Cardiac ventricle fibroblast (primary cell): ENCODE measurements around the gene RNF38. TPM values are rescaled to one million over a fixed set of nuclear protein-coding genes. Genes with fewer than 3 reads are reported as not detected.

Experiments used
- total RNA-seq: library from RNA; depleted of rRNA; stranded (reverse); fragments of >200 nt; gene quantifications from 2 replicates; pipeline ENCODE4 v1.2.3, GENCODE V29; 2015

RNF38 gene
- total RNA-seq = 12.5 and 12.9 TPM in 2 replicates

GRCh38 chr9:36399980-36400331 lies at the start of gene RNF38:
Gene RNF38 (minus strand): TSS chr9:36400269. CDS start chr9:36400108, 161 bp downstream.

Other genes starting within 250 kb of the RNF38 start
- 0.44 and 0.56 TPM in 2 replicates for gene CCIN, start 230.9 kb downstream of the RNF38 start, total RNA-seq
- 240 and 249 TPM in 2 replicates for gene CLTA, start 209.3 kb downstream of the RNF38 start, total RNA-seq
- 20.4 and 21.0 TPM in 2 replicates for gene GNE, start 141.8 kb downstream of the RNF38 start, total RNA-seq
- 2.5 and 4.5 TPM in 2 replicates for gene MELK, start 172.6 kb upstream of the RNF38 start, total RNA-seq